Astrocyte (in vitro differentiated cells and primary cell): Measurements from ENCODE around the gene SKAP2. TPM values are rescaled to one million over a fixed set of nuclear protein-coding genes. Genes with fewer than 3 reads are reported as not detected.

Experiments
- DNase-seq: peaks from one replicate; pipeline ENCODE4 v3.0.0-alpha.2; 2010; ENCODE audit warnings: low read depth
- FAIRE-seq: peaks from 2 replicates; lab custom pipeline; 2011; peaks lifted over from hg19 to GRCh38; lab: Jason Lieb, UNC
- H2AFZ ChIP-seq: 2 replicates; pipeline ENCODE4 v1.6.0; 2012; ENCODE audit warnings: low read depth, low read length, inconsistent platforms
- H3K27ac ChIP-seq: 2 replicates; pipeline ENCODE4 v1.5.1; 2011; ENCODE audit warnings: low read depth, low read length, inconsistent platforms
- H3K27me3 ChIP-seq: 2 replicates; pipeline ENCODE4 v1.6.0; 2011; ENCODE audit warnings: low read length, inconsistent platforms; ENCODE audit not compliant: insufficient read depth
- H3K36me3 ChIP-seq: 2 replicates; pipeline ENCODE4 v1.5.1; 2011; ENCODE audit warnings: low read length, inconsistent platforms; ENCODE audit not compliant: insufficient read depth
- H3K4me1 ChIP-seq: 2 replicates; pipeline ENCODE4 v1.5.1; 2011; ENCODE audit warnings: low read length, inconsistent platforms; ENCODE audit not compliant: insufficient read depth
- H3K4me2 ChIP-seq: 2 replicates; pipeline ENCODE4 v1.6.0; 2012; ENCODE audit warnings: low read length, inconsistent platforms
- H3K4me3 ChIP-seq: 2 replicates; pipeline ENCODE4 v1.5.1; 2011; ENCODE audit warnings: low read depth, mild to moderate bottlenecking, low read length, inconsistent platforms; ENCODE audit not compliant: insufficient read depth
- H3K79me2 ChIP-seq: 2 replicates; pipeline ENCODE4 v1.6.0; 2012; ENCODE audit warnings: mild to moderate bottlenecking, low read length, inconsistent platforms; ENCODE audit not compliant: insufficient read depth
- H3K9ac ChIP-seq: 2 replicates; pipeline ENCODE4 v1.6.0; 2012; ENCODE audit warnings: mild to moderate bottlenecking, low read length, inconsistent platforms
- H3K9me3 ChIP-seq: 2 replicates; pipeline ENCODE4 v1.5.1; 2012; ENCODE audit warnings: low read depth, mild to moderate bottlenecking, low read length, inconsistent platforms; ENCODE audit not compliant: insufficient read depth
- H4K20me1 ChIP-seq: 2 replicates; pipeline ENCODE4 v1.6.0; 2012; ENCODE audit warnings: low read length, inconsistent platforms; ENCODE audit not compliant: insufficient read depth
- H3K27ac Mint-ChIP-seq: one replicate; pipeline ENCODE4 v1.8.0; 2021; ENCODE audit warnings: mild to moderate bottlenecking, mixed read lengths; ENCODE audit not compliant: unreplicated experiment
- H3K27me3 Mint-ChIP-seq: one replicate; pipeline ENCODE4 v1.8.0; 2021; ENCODE audit warnings: low read depth, mixed read lengths; ENCODE audit not compliant: unreplicated experiment
- H3K36me3 Mint-ChIP-seq: one replicate; pipeline ENCODE4 v1.8.0; 2021; ENCODE audit warnings: low read depth, mixed read lengths; ENCODE audit not compliant: unreplicated experiment
- H3K4me1 Mint-ChIP-seq: one replicate; pipeline ENCODE4 v1.8.0; 2021; ENCODE audit warnings: low read depth, mixed read lengths; ENCODE audit not compliant: unreplicated experiment
- H3K4me3 Mint-ChIP-seq: one replicate; pipeline ENCODE4 v1.8.0; 2021; ENCODE audit warnings: mild to moderate bottlenecking, moderate library complexity, mixed read lengths; ENCODE audit not compliant: unreplicated experiment
- H3K9me3 Mint-ChIP-seq: one replicate; pipeline ENCODE4 v1.8.0; 2021; ENCODE audit warnings: mild to moderate bottlenecking, mixed read lengths; ENCODE audit not compliant: unreplicated experiment
- CTCF ChIP-seq: IDR thresholded peaks from 2 replicates; pipeline ENCODE4 v1.5.1; 2011; ENCODE audit warnings: low read depth, mild to moderate bottlenecking, inconsistent platforms, low read length, moderate library complexity; ENCODE audit not compliant: insufficient read depth
- EZH2 ChIP-seq: IDR thresholded peaks from 2 replicates; pipeline ENCODE4 v1.6.1; 2012; ENCODE audit warnings: mild to moderate bottlenecking, low read length, inconsistent platforms; ENCODE audit not compliant: insufficient read depth
- total RNA-seq: library from RNA; stranded (reverse); gene quantifications from 2 replicates; pipeline ENCODE4 v1.2.1, GENCODE V29; 2021

The SKAP2 gene
- total RNA-seq, 1 donor from 2014 or later: 10.1 TPM

GRCh38 chr7:26686448-26686981 is 177.9 kb downstream of the SKAP2 start:
- H3K9ac ChIP-seq: no peak overlapping the region
- no peak for FAIRE-seq
- no peaks in the 10 kb centered on the region for H3K36me3 Mint-ChIP-seq
- no peak for TF ChIP-seq EZH2
- TF ChIP-seq CTCF: peak; percentile 63
- peaks cover 10% of the 10 kb centered on the region for H3K27me3 ChIP-seq
- no peak overlapping the region for H2AFZ ChIP-seq
- peak; percentile 64 for DNase-seq
- no peak overlapping the region for H3K4me3 Mint-ChIP-seq
- H3K27ac Mint-ChIP-seq: peak overlapping the region; percentile 10
- H3K36me3 ChIP-seq: no peaks in the 10 kb centered on the region
- H3K9me3 Mint-ChIP-seq: no peaks in the 10 kb centered on the region
- peaks cover 4% of the 10 kb centered on the region for H3K27me3 Mint-ChIP-seq
- H3K79me2 ChIP-seq: no peaks in the 10 kb centered on the region
- H3K9me3 ChIP-seq: no peaks in the 10 kb centered on the region
- peaks cover 6% of the 10 kb centered on the region for H3K4me1 Mint-ChIP-seq
- H3K4me3 ChIP-seq: no peak overlapping the region
- no peak overlapping the region for H3K27ac ChIP-seq
- no peaks in the 10 kb centered on the region for H4K20me1 ChIP-seq
- peaks cover 4% of the 10 kb centered on the region for H3K4me1 ChIP-seq
- peak overlapping the region; percentile 27 for H3K4me2 ChIP-seq

GRCh38 chr7:26685606-26686005 is 178.8 kb downstream of the SKAP2 start:
- peaks cover 4% of the 10 kb centered on the region for H3K27me3 Mint-ChIP-seq
- no peak overlapping the region for H3K4me2 ChIP-seq
- no peaks in the 10 kb centered on the region for H3K36me3 Mint-ChIP-seq
- no peak overlapping the region for H3K27ac Mint-ChIP-seq
- no peak overlapping the region for H3K9ac ChIP-seq
- H3K9me3 ChIP-seq: no peaks in the 10 kb centered on the region
- H3K4me3 Mint-ChIP-seq: no peak overlapping the region
- no peak overlapping the region for H3K4me3 ChIP-seq
- no peaks in the 10 kb centered on the region for H3K79me2 ChIP-seq
- DNase-seq (no peak), FAIRE-seq (no peak)
- TF ChIP-seq CTCF (no peak), EZH2 (no peak)
- H4K20me1 ChIP-seq: no peaks in the 10 kb centered on the region
- peaks cover 6% of the 10 kb centered on the region for H3K4me1 Mint-ChIP-seq
- H3K27ac ChIP-seq: no peak overlapping the region
- peaks cover 10% of the 10 kb centered on the region for H3K27me3 ChIP-seq
- H2AFZ ChIP-seq: no peak overlapping the region
- H3K4me1 ChIP-seq: peaks cover 4% of the 10 kb centered on the region
- H3K9me3 Mint-ChIP-seq: no peaks in the 10 kb centered on the region
- no peaks in the 10 kb centered on the region for H3K36me3 ChIP-seq

- no peak for FAIRE-seq
- Histone ChIP-seq H3K9ac (no peak overlapping the region), H2AFZ (no peak overlapping the region), H3K79me2 (no peaks in the 10 kb centered on the region), H3K4me1 (peaks cover 4% of the 10 kb centered on the region), H3K36me3 (no peaks in the 10 kb centered on the region), H4K20me1 (no peaks in the 10 kb centered on the region), H3K9me3 (no peaks in the 10 kb centered on the region), H3K27me3 (peaks cover 8% of the 10 kb centered on the region), H3K4me3 (no peak overlapping the region), H3K27ac (no peak overlapping the region), H3K4me2 (no peak overlapping the region)
- Mint-ChIP-seq H3K4me3 (no peak overlapping the region), H3K27ac (no peak overlapping the region), H3K36me3 (no peaks in the 10 kb centered on the region), H3K9me3 (no peaks in the 10 kb centered on the region), H3K27me3 (peaks cover 4% of the 10 kb centered on the region), H3K4me1 (peaks cover 6% of the 10 kb centered on the region)
- TF ChIP-seq CTCF (no peak), EZH2 (no peak)
- no peak for DNase-seq
Measured at GRCh38 chr7:26684447-26684846, 179.9 kb downstream of the SKAP2 start.
